HG02884 (cell line): ENCODE data around the gene SKIC8.

Source experiments
- ATAC-seq: cut with Tn5 transposase; IDR thresholded peaks from one replicate; pipeline ENCODE4 v1.9.1; 2021; ENCODE audit warnings: mild to moderate bottlenecking, moderate library complexity; ENCODE audit not compliant: unreplicated experiment

SKIC8 gene

GRCh38 chr15:78292219-78292618 lies 7.2 kb downstream of the SKIC8 start:
- no peak for ATAC-seq

GRCh38 chr15:78291698-78292097 lies 7.7 kb downstream of the SKIC8 start:
- ATAC-seq: no peak

GRCh38 chr15:78291052-78291451 lies 8.4 kb downstream of the SKIC8 start:
- no peak for ATAC-seq

GRCh38 chr15:78290222-78290621 lies 9.2 kb downstream of the SKIC8 start:
- no peak for ATAC-seq

- ATAC-seq: no peak
These were observed 14.7 kb downstream of the SKIC8 start for GRCh38 chr15:78284758-78285157.

GRCh38 chr15:78282324-78282723 lies 17.1 kb downstream of the SKIC8 start:
- no peak for ATAC-seq

GRCh38 chr15:78280319-78281072 lies 18.9 kb downstream of the SKIC8 start:
- ATAC-seq: no peak

GRCh38 chr15:78276064-78276943 lies 23.1 kb downstream of the SKIC8 start:
- ATAC-seq: no peak

- no peak for ATAC-seq
These were observed 24.4 kb downstream of the SKIC8 start for GRCh38 chr15:78274994-78275393.

GRCh38 chr15:78272776-78273175 lies 26.6 kb downstream of the SKIC8 start:
- no peak for ATAC-seq

- no peak for ATAC-seq
These were observed 27.1 kb downstream of the SKIC8 start for GRCh38 chr15:78272316-78272715.

GRCh38 chr15:78266806-78267205 lies 32.6 kb downstream of the SKIC8 start:
- ATAC-seq: no peak

GRCh38 chr15:78266229-78266628 lies 33.2 kb downstream of the SKIC8 start:
- no peak for ATAC-seq

- no peak for ATAC-seq
These were observed 33.6 kb downstream of the SKIC8 start for GRCh38 chr15:78265752-78266224.

GRCh38 chr15:78265137-78265460 lies 34.3 kb downstream of the SKIC8 start:
- ATAC-seq: no peak

- ATAC-seq: no peak
These were observed 34.9 kb downstream of the SKIC8 start, which contains the start of gene DNAJA4 for GRCh38 chr15:78264304-78265136. Gene DNAJA4 (plus strand): TSS chr15:78264562. CDS start chr15:78264764, 202 bp downstream.

- no peak for ATAC-seq
These were observed 35.5 kb downstream of the SKIC8 start for GRCh38 chr15:78263907-78264303.

GRCh38 chr15:78263351-78263781 lies 36.0 kb downstream of the SKIC8 start:
- ATAC-seq: no peak

GRCh38 chr15:78261062-78261461 lies 38.3 kb downstream of the SKIC8 start:
- no peak for ATAC-seq

- no peak for ATAC-seq
These were observed 38.9 kb downstream of the SKIC8 start for GRCh38 chr15:78260489-78260888.

- no peak for ATAC-seq
These were observed 40.2 kb downstream of the SKIC8 start for GRCh38 chr15:78259232-78259631.
